ENCODE data around the gene CTBP2. TPM values are rescaled to one million over a fixed set of nuclear protein-coding genes. Genes with fewer than 3 reads are reported as not detected.
"Not testable (repeated sequence)": the region's sequence is repeated elsewhere in the genome, so short reads cannot be mapped to it uniquely, and the experiment has no call there.

CTBP2 gene
- total RNA-seq, 1 donor from 2014 or later = 73.0 TPM

GRCh38 chr10:125151553-125152449 lies 8.6 kb downstream of the CTBP2 start:
- Histone ChIP-seq H3K27ac (peak overlapping the region; percentile 61), H3K4me1 (peaks cover 94% of the 10 kb centered on the region), H3K9me3 (no peaks in the 10 kb centered on the region), H3K4me3 (peak overlapping the region; percentile 46), H3K36me3 (no peaks in the 10 kb centered on the region), H3K27me3 (ENCODE audit: low read depth) (no peaks in the 10 kb centered on the region)
- TF ChIP-seq, protein P1, sequence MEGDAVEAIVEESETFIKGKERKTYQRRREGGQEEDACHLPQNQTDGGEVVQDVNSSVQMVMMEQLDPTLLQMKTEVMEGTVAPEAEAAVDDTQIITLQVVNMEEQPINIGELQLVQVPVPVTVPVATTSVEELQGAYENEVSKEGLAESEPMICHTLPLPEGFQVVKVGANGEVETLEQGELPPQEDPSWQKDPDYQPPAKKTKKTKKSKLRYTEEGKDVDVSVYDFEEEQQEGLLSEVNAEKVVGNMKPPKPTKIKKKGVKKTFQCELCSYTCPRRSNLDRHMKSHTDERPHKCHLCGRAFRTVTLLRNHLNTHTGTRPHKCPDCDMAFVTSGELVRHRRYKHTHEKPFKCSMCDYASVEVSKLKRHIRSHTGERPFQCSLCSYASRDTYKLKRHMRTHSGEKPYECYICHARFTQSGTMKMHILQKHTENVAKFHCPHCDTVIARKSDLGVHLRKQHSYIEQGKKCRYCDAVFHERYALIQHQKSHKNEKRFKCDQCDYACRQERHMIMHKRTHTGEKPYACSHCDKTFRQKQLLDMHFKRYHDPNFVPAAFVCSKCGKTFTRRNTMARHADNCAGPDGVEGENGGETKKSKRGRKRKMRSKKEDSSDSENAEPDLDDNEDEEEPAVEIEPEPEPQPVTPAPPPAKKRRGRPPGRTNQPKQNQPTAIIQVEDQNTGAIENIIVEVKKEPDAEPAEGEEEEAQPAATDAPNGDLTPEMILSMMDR (IDR thresholded peaks at IDR 0.05) = no peak
- DNase-seq (peak; percentile 81), ATAC-seq (peak; percentile 63 to 65)
- intact Hi-C loops (cut with DNase I) = no loop called here

- H3K27ac ChIP-seq = no peak overlapping the region
- peak; percentile 34 for DNase-seq
- intact Hi-C loops (cut with DNase I) = no loop called here
These were observed 9.2 kb downstream of the CTBP2 start for GRCh38 chr10:125151170-125151552.

GRCh38 chr10:125150376-125151083 lies 9.8 kb downstream of the CTBP2 start:
- H3K27ac ChIP-seq; H3K4me3 ChIP-seq; H3K9me3 ChIP-seq; H3K27me3 ChIP-seq (ENCODE audit: low read depth); H3K36me3 ChIP-seq; ATAC-seq; intact Hi-C loops (cut with DNase I): not testable (repeated sequence)
- peaks cover 93% of the 10 kb centered on the region for H3K4me1 ChIP-seq
- DNase-seq = peak; percentile 19

More at GRCh38 chr10:125151170-125151552, 9.2 kb downstream of the CTBP2 start:
- TF ChIP-seq, protein P1 (IDR thresholded peaks at IDR 0.05) = no peak
- no peaks in the 10 kb centered on the region for H3K27me3 ChIP-seq (ENCODE audit: low read depth)
- no peaks in the 10 kb centered on the region for H3K36me3 ChIP-seq
- no peak for ATAC-seq
- no peaks in the 10 kb centered on the region for H3K9me3 ChIP-seq
- H3K4me3 ChIP-seq = peak overlapping the region; percentile 46
- H3K4me1 ChIP-seq = peaks cover 94% of the 10 kb centered on the region

DNA sequence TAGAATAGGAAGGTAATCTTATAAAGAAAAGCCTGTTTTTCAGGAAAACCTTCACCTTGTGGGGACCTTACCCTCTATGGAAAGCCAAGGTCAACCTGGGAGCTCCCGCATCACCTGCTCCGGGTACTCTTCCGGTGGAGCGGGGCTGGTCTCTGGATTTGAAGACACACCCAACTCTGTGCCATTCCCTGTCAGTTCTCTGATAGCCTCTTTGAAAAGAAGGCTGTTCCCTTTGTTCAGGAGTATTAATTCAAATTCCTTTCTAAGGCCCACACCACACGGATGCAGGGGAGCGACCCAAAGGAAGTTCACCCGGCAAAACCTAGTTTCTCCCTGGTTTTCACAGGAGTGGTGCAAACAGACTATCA lies 10.7 kb downstream of the CTBP2 start:
- ATAC-seq (no peak), DNase-seq (no peak)
- TF ChIP-seq, protein P1 (IDR thresholded peaks at IDR 0.05) = no peak
- intact Hi-C loops (cut with DNase I) = no loop called here
- H3K4me1 ChIP-seq = peaks cover 93% of the 10 kb centered on the region
- peak overlapping the region; percentile 18 for H3K27ac ChIP-seq
- H3K9me3 ChIP-seq = no peaks in the 10 kb centered on the region
- no peaks in the 10 kb centered on the region for H3K27me3 ChIP-seq (ENCODE audit: low read depth)
- no peaks in the 10 kb centered on the region for H3K36me3 ChIP-seq
- no peak overlapping the region for H3K4me3 ChIP-seq

GRCh38 chr10:125149036-125149679 lies 11.2 kb downstream of the CTBP2 start:
- H3K36me3 ChIP-seq = no peaks in the 10 kb centered on the region
- TF ChIP-seq, protein P1 (IDR thresholded peaks at IDR 0.05) = no peak
- peaks cover 93% of the 10 kb centered on the region for H3K4me1 ChIP-seq
- H3K9me3 ChIP-seq = no peaks in the 10 kb centered on the region
- ATAC-seq = no peak
- H3K27me3 ChIP-seq (ENCODE audit: low read depth) = no peaks in the 10 kb centered on the region
- DNase-seq = peak; percentile 63
- H3K4me3 ChIP-seq = no peak overlapping the region
- peak overlapping the region; percentile 63 for H3K27ac ChIP-seq
- intact Hi-C loops (cut with DNase I) = no loop called here

Measured in lower lobe of right lung (tissue), 2 donors.